ENCODE measurements around the gene KLHL10.
"Not testable (repeated sequence)": the region's sequence is repeated elsewhere in the genome, so short reads cannot be mapped to it uniquely, and the experiment has no call there.

The KLHL10 gene

DNA sequence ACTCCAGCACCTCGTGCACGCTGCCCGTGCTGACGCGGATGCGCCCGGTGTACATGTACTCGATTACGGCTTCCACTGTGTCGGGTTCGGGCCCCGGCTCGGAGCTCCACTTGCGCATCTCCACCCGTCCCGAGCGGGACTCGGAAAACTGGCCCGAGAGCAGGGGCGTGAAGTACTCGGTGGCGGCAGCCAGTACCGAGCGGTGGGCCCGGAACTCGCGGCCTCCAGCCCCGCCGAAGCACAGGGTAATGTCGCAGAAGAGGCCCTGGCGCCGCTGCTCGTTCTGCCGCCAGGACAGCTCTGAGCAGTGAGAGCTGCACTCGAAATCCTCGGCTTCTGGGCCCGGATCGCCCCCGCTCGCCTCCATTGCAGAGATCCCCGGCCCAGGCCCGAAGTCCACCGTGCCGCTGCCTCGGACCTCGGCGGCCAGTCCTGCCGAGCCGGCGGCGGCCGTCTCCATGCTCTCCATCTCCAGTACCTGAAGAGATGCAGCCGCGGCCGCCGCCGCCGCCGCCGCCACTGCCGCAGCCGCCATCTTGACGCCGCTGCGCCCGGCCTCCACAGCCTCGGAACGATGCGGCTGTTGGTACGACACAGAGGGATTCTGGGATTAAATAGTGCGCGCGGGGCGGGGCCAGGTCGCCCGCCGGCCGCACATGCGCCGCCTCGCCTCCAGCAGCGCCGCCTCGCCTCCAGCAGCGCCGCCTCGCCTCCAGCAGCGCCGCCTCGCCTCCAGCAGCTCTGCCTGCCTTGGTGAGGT lies 27.4 kb downstream of the KLHL10 start, which contains the start of gene KLHL11:
Gene KLHL11 (minus strand): TSS at position 588 of the 760 bp plus-strand sequence. CDS start 53 bp downstream, at position 535.
- H3K4me3 Mint-ChIP-seq = no peak within 1 kb of the TSS
- no peak within 1 kb of the TSS for H3K27ac Mint-ChIP-seq
- no peaks in the 10 kb centered on the region for H3K9me3 Mint-ChIP-seq
- no peaks in the 10 kb centered on the region for H3K27me3 Mint-ChIP-seq
- H3K36me3 Mint-ChIP-seq = peaks cover 3% of the 10 kb centered on the region
- H3K4me1 Mint-ChIP-seq = peaks cover 48% of the 10 kb centered on the region

DNA sequence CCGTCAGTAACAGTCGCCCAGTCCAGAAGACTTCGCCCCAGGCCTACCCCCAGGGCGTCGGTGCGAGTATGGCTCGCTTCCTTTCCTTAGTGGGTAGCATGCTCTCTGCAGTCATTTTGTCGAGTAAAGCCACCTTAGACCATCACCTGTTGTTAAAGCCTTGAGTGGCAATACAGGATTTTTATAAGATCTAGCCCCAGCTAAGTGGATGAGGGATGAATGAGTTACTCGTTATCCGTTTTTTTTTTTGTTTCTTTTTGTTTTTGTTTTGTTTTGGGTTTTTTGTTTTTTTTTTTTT lies 27.9 kb downstream of the KLHL10 start:
- H3K27ac Mint-ChIP-seq = no peak overlapping the region
- peaks cover 44% of the 10 kb centered on the region for H3K4me1 Mint-ChIP-seq
- H3K36me3 Mint-ChIP-seq = peaks cover 3% of the 10 kb centered on the region
- H3K27me3 Mint-ChIP-seq = no peaks in the 10 kb centered on the region
- H3K4me3 Mint-ChIP-seq = no peak overlapping the region
- no peaks in the 10 kb centered on the region for H3K9me3 Mint-ChIP-seq

DNA sequence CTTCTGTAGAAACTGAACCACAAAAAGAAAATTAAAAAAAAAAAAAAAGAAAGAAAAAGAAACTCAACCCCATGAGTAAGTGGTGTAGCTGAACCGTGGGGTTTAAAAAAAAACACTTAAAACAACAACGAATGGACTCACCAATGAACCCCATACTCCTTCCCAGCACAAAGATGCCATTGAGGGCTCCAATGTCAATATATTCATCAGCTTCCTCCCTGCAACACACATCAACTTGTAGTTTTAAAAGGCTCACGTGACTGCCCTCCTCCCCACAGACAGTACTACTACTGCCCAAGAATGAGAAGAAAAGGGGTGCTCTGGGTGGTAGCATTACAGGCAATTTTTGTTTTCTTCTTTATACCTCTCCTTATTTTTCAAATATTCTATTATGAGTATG lies 30.9 kb downstream of the KLHL10 start:
- Mint-ChIP-seq H3K4me3 (no peak overlapping the region), H3K9me3 (no peaks in the 10 kb centered on the region), H3K36me3 (peaks cover 4% of the 10 kb centered on the region), H3K4me1 (peaks cover 29% of the 10 kb centered on the region), H3K27ac (peak overlapping the region; percentile 82), H3K27me3 (no peaks in the 10 kb centered on the region)

DNA sequence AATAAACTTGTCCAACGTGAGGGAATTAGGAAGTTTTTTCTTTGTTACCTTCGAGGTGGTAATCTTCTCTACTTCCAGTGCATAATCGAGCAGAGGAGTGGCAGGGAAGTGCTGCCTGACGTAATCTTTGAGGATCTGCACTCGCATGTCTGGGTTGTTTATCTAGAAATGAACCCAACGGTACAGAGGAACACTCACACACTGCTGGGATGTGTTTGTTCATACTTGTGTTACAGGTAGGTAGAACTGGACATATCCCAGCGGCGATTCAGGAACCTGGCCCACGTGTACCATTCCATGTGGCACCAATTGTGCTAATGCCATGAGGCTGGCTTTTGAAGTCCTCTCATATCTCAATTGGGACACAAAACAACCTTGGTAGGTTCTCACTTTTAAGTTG lies 31.8 kb downstream of the KLHL10 start:
- H3K36me3 Mint-ChIP-seq = peaks cover 4% of the 10 kb centered on the region
- peaks cover 29% of the 10 kb centered on the region for H3K4me1 Mint-ChIP-seq
- no peak overlapping the region for H3K4me3 Mint-ChIP-seq
- no peaks in the 10 kb centered on the region for H3K9me3 Mint-ChIP-seq
- no peaks in the 10 kb centered on the region for H3K27me3 Mint-ChIP-seq
- H3K27ac Mint-ChIP-seq = no peak overlapping the region

DNA sequence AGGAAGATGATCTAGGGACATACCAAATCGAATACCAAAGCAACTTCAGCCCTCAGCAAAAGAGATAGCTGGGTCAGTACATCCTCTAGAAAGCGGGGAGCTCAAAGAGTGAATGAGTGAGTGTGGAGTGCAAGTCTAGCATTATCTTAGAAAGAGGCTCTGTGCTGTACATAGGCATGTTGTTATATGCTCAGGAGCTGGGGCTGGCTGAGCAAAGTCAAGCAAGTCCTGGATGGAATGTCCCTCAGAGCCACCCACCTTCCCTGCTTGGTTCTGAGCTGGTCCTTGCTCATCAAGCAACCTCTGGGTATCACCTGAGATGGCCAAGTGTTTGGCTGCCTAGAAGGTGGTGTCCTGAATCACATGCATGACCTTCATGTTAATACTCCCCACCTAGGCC lies 32.5 kb downstream of the KLHL10 start:
- Mint-ChIP-seq H3K4me3 (no peak overlapping the region), H3K9me3 (no peaks in the 10 kb centered on the region), H3K36me3 (peaks cover 4% of the 10 kb centered on the region), H3K27ac (no peak overlapping the region), H3K27me3 (no peaks in the 10 kb centered on the region), H3K4me1 (peaks cover 29% of the 10 kb centered on the region)

DNA sequence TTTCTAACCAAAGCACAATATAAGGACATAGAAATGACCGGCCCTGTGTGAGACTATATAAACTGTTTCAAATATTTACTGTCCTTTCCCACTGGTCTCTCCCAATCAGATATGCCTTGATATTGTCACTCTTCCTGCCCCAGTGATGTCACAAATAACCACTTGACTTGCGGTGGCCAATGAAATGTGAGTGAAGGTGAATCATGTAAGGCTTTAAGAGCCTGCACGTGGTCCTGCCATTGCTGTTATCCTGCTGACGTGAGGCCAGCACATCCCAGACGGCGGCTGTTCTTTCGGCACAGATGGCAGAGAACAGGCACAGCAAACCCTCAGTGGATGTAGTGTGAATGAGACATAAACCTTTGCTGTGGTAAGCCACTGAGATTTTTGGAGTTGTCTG lies 33.0 kb downstream of the KLHL10 start:
- Mint-ChIP-seq H3K27ac (no peak overlapping the region), H3K36me3 (peaks cover 4% of the 10 kb centered on the region), H3K27me3 (no peaks in the 10 kb centered on the region), H3K9me3 (no peaks in the 10 kb centered on the region), H3K4me3 (no peak overlapping the region), H3K4me1 (peaks cover 26% of the 10 kb centered on the region)

DNA sequence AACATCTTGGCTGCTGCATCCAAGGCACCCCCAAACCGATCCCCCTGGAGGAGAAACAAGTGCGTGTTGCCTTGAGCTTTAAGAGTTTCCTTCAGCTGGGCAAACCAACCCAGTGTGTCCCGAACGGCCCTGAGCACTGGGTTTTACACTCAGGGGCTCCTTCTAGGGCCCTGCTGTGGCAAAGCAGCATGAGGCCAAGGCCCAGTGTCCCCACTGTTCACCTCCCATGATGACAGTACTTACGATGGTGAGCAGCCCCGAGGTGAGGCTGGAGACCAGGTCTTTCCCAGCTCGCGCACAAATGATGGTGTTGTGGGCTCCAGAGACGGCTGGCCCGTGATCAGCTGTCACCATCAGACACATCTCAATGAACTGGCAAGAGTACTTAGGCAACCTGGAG lies 34.2 kb downstream of the KLHL10 start:
- Mint-ChIP-seq H3K4me3 (no peak overlapping the region), H3K36me3 (peaks cover 7% of the 10 kb centered on the region), H3K9me3 (no peaks in the 10 kb centered on the region), H3K27me3 (no peaks in the 10 kb centered on the region), H3K27ac (no peak overlapping the region), H3K4me1 (peaks cover 22% of the 10 kb centered on the region)

DNA sequence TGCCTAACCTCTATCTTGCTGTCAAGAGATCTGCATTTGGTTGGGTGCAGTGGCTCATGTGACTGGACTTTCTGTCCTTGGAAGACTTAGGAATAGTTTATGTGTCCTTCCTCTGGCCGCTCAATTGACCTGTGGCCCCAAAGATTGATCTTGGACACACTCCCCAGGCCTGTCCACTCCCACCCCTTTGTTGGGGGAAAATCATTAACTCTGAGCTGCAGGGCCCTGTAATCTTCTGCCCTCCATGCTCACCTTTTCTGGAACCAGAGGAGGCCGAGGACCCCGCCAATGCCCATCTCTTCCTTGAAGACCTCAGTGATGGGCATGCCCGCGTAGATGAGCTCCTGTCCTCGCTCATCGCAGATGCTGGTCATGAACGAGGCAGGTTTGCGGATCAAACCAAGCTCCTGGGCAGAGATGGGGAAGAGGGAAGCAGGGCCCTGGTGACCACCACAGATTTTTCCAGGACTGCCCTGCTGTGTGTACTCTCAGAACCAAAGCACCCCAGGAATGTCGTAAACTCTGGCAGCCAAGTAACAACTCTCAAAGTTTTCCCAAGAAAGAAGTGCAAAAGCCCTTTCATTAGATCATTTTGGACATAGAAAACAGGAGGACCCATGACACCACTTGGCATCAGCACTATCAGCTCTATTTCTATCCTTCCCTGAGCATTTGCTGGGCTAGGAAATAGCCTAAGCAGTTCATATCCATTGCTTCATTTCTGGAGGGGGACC lies 36.1 kb downstream of the KLHL10 start:
- Mint-ChIP-seq H3K27ac (no peak overlapping the region), H3K36me3 (peaks cover 8% of the 10 kb centered on the region), H3K4me3 (no peak overlapping the region), H3K27me3 (no peaks in the 10 kb centered on the region), H3K9me3 (no peaks in the 10 kb centered on the region), H3K4me1 (peaks cover 9% of the 10 kb centered on the region)

DNA sequence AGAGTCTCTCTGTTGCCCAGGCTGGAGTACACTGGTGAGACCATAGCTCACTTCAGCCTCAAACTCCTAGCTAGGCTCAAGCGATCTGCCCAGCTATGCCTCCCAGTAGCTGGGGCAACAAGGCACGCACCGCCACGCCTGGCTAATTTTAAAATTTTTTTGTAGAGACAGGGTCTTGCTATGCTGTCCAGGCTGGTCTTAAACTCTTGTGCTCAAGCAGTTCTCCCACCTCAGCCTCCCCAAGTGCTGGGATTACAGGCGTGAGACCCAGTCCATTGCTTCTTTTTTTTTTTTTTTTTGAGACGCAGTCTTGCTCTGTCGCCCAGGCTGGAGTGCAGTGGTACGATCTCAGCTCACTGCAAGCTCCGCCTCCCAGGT lies 36.7 kb downstream of the KLHL10 start:
- H3K36me3 Mint-ChIP-seq, H3K27ac Mint-ChIP-seq, H3K4me3 Mint-ChIP-seq, H3K4me1 Mint-ChIP-seq, H3K27me3 Mint-ChIP-seq, H3K9me3 Mint-ChIP-seq: not testable (repeated sequence)

DNA sequence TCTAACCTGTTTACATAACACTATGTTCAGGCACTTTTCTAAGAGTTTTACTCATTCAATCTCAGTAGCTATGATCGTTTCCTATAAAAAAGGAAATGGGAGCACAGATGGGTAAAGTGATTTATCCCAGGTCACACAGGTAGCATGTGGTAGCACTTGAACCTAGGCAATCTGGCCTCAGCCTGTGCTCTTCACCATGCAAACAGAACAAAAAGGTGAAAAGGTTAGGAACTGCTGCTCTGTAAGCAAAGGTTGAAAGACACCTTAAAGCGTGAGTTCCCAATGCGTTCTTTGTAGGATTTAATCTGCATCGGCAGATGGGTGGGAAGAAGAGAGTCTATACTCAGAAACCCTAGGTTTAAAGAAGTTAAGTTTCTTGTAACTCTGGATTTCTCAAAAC lies 42.5 kb downstream of the KLHL10 start:
- no peak overlapping the region for H3K4me3 Mint-ChIP-seq
- H3K9me3 Mint-ChIP-seq = no peaks in the 10 kb centered on the region
- H3K4me1 Mint-ChIP-seq = no peaks in the 10 kb centered on the region
- H3K27me3 Mint-ChIP-seq = no peaks in the 10 kb centered on the region
- H3K27ac Mint-ChIP-seq = no peak overlapping the region
- H3K36me3 Mint-ChIP-seq = peaks cover 11% of the 10 kb centered on the region

DNA sequence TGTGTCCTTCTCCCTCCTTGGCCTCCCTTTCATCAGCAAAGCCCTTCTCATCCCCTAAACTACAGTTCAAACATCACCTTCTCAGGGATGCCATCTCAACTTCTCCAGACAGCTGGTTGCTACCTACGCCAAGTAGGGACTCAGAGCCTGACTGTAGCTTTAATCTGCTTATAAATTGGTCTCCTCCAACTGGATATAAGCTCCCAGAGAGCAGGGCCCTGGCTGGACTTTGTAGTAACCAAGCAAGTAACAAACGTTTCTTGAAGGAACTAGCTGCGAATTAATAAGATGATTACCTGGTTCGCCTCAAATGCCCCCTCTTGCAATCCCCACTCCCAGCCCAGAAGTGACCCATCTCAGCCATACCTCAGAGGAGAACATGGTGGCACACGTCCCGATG lies 45.1 kb downstream of the KLHL10 start:
- no peak overlapping the region for H3K4me3 Mint-ChIP-seq

DNA sequence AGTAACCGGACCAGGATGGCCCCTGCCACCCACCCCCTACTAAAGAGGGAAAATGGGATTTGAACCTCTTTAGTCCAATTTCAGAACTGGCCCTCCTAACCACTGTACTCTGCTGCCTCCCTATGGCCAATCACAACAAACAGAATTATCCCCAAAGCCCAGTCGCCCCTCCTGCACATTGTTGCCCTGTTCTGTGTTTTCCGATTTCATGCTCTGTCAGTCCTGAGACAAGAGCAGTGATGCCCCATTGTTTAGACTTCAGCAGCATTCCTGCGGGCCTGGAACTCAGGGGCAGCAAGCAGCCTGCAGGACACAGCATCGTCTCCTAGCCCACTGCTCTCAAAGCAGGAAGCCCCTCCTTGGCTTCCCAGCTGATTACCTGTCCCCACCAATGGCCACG lies 48.1 kb downstream of the KLHL10 start:
- H3K9me3 Mint-ChIP-seq = no peaks in the 10 kb centered on the region
- no peaks in the 10 kb centered on the region for H3K4me1 Mint-ChIP-seq
- H3K27ac Mint-ChIP-seq = no peak overlapping the region
- peaks cover 7% of the 10 kb centered on the region for H3K36me3 Mint-ChIP-seq
- no peak overlapping the region for H3K4me3 Mint-ChIP-seq
- H3K27me3 Mint-ChIP-seq = no peaks in the 10 kb centered on the region

More for the DNA sequence above, 45.1 kb downstream of the KLHL10 start:
- H3K9me3 Mint-ChIP-seq = no peaks in the 10 kb centered on the region
- H3K36me3 Mint-ChIP-seq = peaks cover 11% of the 10 kb centered on the region
- H3K4me1 Mint-ChIP-seq = no peaks in the 10 kb centered on the region
- H3K27ac Mint-ChIP-seq = no peak overlapping the region
- no peaks in the 10 kb centered on the region for H3K27me3 Mint-ChIP-seq

DNA sequence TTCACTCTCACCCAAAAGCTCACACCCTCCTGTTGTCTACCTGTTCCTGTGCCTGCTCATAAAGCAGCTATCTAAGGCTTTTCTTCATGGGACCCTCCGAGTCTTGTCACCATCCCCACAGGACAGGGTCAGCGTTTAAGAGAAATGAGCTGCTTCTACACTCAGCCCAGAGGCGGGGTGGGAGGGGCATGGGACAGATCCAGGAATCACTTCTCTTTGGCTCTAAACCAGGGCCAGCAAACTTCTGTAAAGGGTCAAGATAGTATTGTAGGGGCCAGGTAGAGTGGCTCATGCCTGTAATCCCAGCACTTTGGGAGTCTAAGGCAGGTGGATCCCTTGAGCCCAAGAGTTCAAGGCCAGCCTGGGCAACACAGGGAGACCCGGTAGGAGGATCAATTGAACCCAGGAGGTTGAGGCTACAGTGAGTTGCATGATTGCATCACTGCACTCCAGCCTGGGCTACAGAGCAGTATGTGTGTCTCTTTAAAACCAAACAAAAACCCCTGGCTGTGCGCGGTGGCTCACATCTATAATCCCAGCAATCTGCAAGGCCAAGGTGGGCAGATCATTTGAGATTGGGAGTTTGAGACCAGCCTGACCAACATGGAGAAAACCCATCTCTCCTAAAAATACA lies 50.8 kb downstream of the KLHL10 start:
- Mint-ChIP-seq H3K4me3 (no peak overlapping the region), H3K9me3 (no peaks in the 10 kb centered on the region), H3K27ac (no peak overlapping the region), H3K36me3 (peaks cover 5% of the 10 kb centered on the region), H3K4me1 (no peaks in the 10 kb centered on the region), H3K27me3 (no peaks in the 10 kb centered on the region)

DNA sequence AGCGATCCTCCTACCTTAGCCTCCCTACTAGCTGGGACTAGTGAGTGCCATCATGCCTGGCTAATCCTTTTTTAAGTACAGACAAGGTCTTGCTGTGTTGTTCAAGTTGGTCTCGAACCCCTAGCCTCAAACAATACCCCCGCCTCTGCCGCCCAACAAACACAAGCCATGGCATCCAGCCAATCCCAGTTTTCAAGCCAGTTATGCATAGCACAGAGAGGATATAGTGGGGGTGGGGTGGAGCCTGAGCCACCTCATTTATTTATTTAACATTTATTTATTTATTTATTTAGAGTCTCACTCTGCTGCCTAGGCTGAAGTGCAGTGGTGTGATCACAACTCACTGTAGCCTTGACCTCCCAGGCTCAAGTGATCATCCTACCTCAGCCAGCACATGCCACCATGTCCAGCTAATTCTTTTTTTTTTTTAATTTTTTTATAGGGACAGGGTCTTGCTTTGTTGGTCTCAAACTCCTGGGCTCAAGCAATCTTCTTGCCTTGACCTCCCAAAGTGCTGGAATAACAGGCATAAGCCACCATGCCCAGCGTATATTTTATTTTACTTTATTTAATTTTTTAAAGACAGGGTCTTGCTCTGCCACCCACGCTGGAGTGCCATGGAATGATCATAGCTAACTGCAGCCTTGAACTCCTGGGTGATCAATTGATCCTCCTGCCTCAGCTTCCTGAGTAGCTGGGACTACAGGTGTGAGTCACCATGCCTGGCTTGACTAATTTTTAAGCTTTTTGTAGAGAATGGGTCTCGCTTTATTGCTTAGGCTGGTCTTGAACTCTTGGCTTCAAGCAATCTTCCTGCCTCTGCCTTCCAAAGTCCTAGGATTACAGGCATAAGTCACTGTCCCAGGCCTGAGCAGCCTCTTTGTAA lies 53.8 kb downstream of the KLHL10 start:
- Mint-ChIP-seq H3K9me3 (no peaks in the 10 kb centered on the region), H3K4me3 (no peak overlapping the region), H3K36me3 (peaks cover 6% of the 10 kb centered on the region), H3K27me3 (no peaks in the 10 kb centered on the region), H3K4me1 (no peaks in the 10 kb centered on the region), H3K27ac (no peak overlapping the region)

DNA sequence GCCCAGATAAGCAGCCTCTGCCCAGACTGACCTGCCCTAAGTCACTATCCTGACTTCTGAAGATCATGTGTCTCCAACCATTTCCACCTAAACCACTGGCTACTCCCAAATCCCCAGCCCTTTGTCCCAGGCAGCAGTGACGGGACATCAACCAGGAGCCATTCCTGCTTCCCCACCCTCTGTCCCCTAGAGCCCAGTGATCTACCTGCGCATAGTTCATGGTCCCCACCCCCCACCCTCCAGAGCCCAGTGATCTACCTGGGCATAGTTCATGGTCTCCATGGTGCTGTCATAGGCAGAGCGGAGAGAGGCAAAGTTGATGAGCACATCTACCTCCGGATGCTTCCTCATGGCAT lies 54.4 kb downstream of the KLHL10 start:
- Mint-ChIP-seq H3K36me3 (peaks cover 8% of the 10 kb centered on the region), H3K27ac (no peak overlapping the region), H3K27me3 (no peaks in the 10 kb centered on the region), H3K4me3 (no peak overlapping the region), H3K4me1 (no peaks in the 10 kb centered on the region), H3K9me3 (no peaks in the 10 kb centered on the region)

Data from activated naive CD4-positive, alpha-beta T cell treated with anti-CD3 and anti-CD28 coated beads, Interleukin-2, amount 50 U/mL, for 24 hours (primary cell).